Upper lobe of right lung (tissue), 1 donor: Measurements from ENCODE around the gene SH3YL1. TPM values are rescaled to one million over a fixed set of nuclear protein-coding genes. Genes with fewer than 3 reads are reported as not detected.

ENCODE experiments used
- ATAC-seq: fragments of 200-7000 bp; cut with Tn5 transposase; one replicate; pipeline ENCODE4 v1.9.1; 2020; ENCODE audit warnings: mild to moderate bottlenecking, moderate library complexity
- DNase-seq: peaks from one replicate; pipeline ENCODE4 v3.0.0-alpha.2; 2020
- H3K27ac ChIP-seq: fragments of 200-600 bp; one replicate; pipeline ENCODE4 v1.8.0; 2022
- H3K27me3 ChIP-seq: fragments of 200-600 bp; one replicate; pipeline ENCODE4 v1.8.0; 2022; ENCODE audit warnings: mild to moderate bottlenecking
- H3K36me3 ChIP-seq: fragments of 200-600 bp; one replicate; pipeline ENCODE4 v1.8.0; 2022
- H3K4me1 ChIP-seq: fragments of 200-600 bp; one replicate; pipeline ENCODE4 v1.8.0; 2022
- H3K4me3 ChIP-seq: fragments of 200-600 bp; one replicate; pipeline ENCODE4 v1.8.0; 2022; ENCODE audit warnings: mild to moderate bottlenecking
- H3K9me3 ChIP-seq: fragments of 200-600 bp; one replicate; pipeline ENCODE4 v1.8.0; 2022
- CTCF ChIP-seq: fragments of 200-600 bp; IDR thresholded peaks from one replicate; pipeline ENCODE4 v1.8.0; 2022; ENCODE audit warnings: antibody characterized with exemption
- intact Hi-C: fragments of 100-400 bp; cut with DNase I; formaldehyde crosslinking; loops from one replicate; pipeline ENCODE4 v1.11.0; 2022
- total RNA-seq: library from RNA; stranded (reverse); fragmentation: NEBNext Ultra II Directional; extraction: Animal tissue kit (Norgen Biotek cat#: 25700); gene quantifications from one replicate; pipeline ENCODE4 v1.2.1, GENCODE V29; 2021
- donor health status: DM: no; HTN: yes; CAD: no; lungs with severe emphysema.

SH3YL1 gene
- total RNA-seq, 1 donor from 2014 or later: 48.3 TPM

- peak; percentile 25 for ATAC-seq
- no peaks in the 10 kb centered on the region for H3K27me3 ChIP-seq
- DNase-seq: no peak
- no peak overlapping the region for H3K4me3 ChIP-seq
- no peaks in the 10 kb centered on the region for H3K4me1 ChIP-seq
- H3K27ac ChIP-seq: no peak overlapping the region
- no peaks in the 10 kb centered on the region for H3K36me3 ChIP-seq
- no peak for TF ChIP-seq CTCF
- intact Hi-C loops: no loop called here
- H3K9me3 ChIP-seq: no peaks in the 10 kb centered on the region
Measured at GRCh38 chr2:296354-296753, 32.5 kb upstream of the SH3YL1 start.

GRCh38 chr2:295090-295489 lies 31.3 kb upstream of the SH3YL1 start:
- DNase-seq (no peak), ATAC-seq (peak; percentile 19)
- Histone ChIP-seq H3K36me3 (no peaks in the 10 kb centered on the region), H3K27me3 (no peaks in the 10 kb centered on the region), H3K9me3 (no peaks in the 10 kb centered on the region), H3K4me1 (no peaks in the 10 kb centered on the region), H3K27ac (no peak overlapping the region), H3K4me3 (no peak overlapping the region)
- intact Hi-C loops: no loop called here
- no peak for TF ChIP-seq CTCF

GRCh38 chr2:290090-290722 lies 26.4 kb upstream of the SH3YL1 start:
- DNase-seq: peak; percentile 91
- peak; percentile 82 for TF ChIP-seq CTCF
- Histone ChIP-seq H3K27ac (peak overlapping the region; percentile 83), H3K4me1 (peaks cover 14% of the 10 kb centered on the region), H3K9me3 (no peaks in the 10 kb centered on the region), H3K27me3 (peaks cover 10% of the 10 kb centered on the region), H3K36me3 (no peaks in the 10 kb centered on the region), H3K4me3 (peak overlapping the region; percentile 62)
- intact Hi-C loops: no loop called here
- peak; percentile 80 for ATAC-seq

- Histone ChIP-seq H3K4me1 (peaks cover 18% of the 10 kb centered on the region), H3K9me3 (no peaks in the 10 kb centered on the region), H3K27ac (peak overlapping the region; percentile 83), H3K4me3 (peak overlapping the region; percentile 62), H3K27me3 (peaks cover 10% of the 10 kb centered on the region), H3K36me3 (no peaks in the 10 kb centered on the region)
- no peak for TF ChIP-seq CTCF
- intact Hi-C loops: no loop called here
- ATAC-seq (peak; percentile 48), DNase-seq (peak; percentile 69)
Measured at GRCh38 chr2:289362-290089, 25.7 kb upstream of the SH3YL1 start.

GRCh38 chr2:288758-289361 lies 25.0 kb upstream of the SH3YL1 start:
- Histone ChIP-seq H3K4me3 (peak overlapping the region; percentile 62), H3K27me3 (peaks cover 10% of the 10 kb centered on the region), H3K4me1 (peaks cover 18% of the 10 kb centered on the region), H3K36me3 (no peaks in the 10 kb centered on the region), H3K9me3 (no peaks in the 10 kb centered on the region), H3K27ac (peak overlapping the region; percentile 83)
- DNase-seq (peak; percentile 70), ATAC-seq (peak; percentile 30)
- intact Hi-C loops: no loop called here
- no peak for TF ChIP-seq CTCF
